Cardiac muscle cell (in vitro differentiated cells and primary cell): ENCODE results near the gene MYO3B. TPM values are rescaled to one million over a fixed set of nuclear protein-coding genes. Genes with fewer than 3 reads are reported as not detected.

ENCODE experiments used
- DNase-seq, 2 donors: peaks; one replicate each; pipeline versions ENCODE4 v3.0.0 to v3.0.0-alpha.2; 2010 to 2017; ENCODE audit warnings: low read depth in 1 of 2, low spot score in 1 of 2
- H3K27ac ChIP-seq: fragments of 200-600 bp; sonication (generic); 2 replicates; pipeline ENCODE4 v1.5.1; 2016
- H3K27me3 ChIP-seq: fragments of 200-600 bp; sonication (generic); 2 replicates; pipeline ENCODE4 v1.6.0; 2016; ENCODE audit warnings: control low read depth
- H3K36me3 ChIP-seq: fragments of 200-600 bp; sonication (generic); 2 replicates; pipeline ENCODE4 v1.5.1; 2016; ENCODE audit warnings: control low read depth
- H3K4me1 ChIP-seq: fragments of 200-600 bp; sonication (generic); 2 replicates; pipeline ENCODE4 v1.8.1; 2017; ENCODE audit warnings: low read depth, mild to moderate bottlenecking, mixed run types
- H3K4me3 ChIP-seq: fragments of 200-600 bp; sonication (generic); 2 replicates; pipeline ENCODE4 v1.5.1; 2016; ENCODE audit warnings: mild to moderate bottlenecking
- H3K9me3 ChIP-seq: fragments of 200-600 bp; sonication (generic); 2 replicates; pipeline ENCODE4 v1.5.1; 2017; ENCODE audit warnings: low read depth, mild to moderate bottlenecking, control low read depth
- CTCF ChIP-seq: IDR thresholded peaks from 2 replicates; pipeline ENCODE4 v1.5.1; 2012; ENCODE audit warnings: low read depth, mild to moderate bottlenecking, low read length
- polyA plus RNA-seq: library from polyadenylated mRNA; unstranded; fragments of >200 nt; fragmentation: Nextera tagmentation; extraction: Ambion mirVana; gene quantifications from 2 replicates; pipeline ENCODE4 v1.2.1, GENCODE V29; 2016
- total RNA-seq: library from RNA; depleted of rRNA; stranded (reverse); fragments of >200 nt; gene quantifications from 2 replicates; pipeline ENCODE4 v1.2.3, GENCODE V29; 2016

MYO3B gene
- total and polyA plus RNA-seq, 2 experiments from 2014 or later, result not detected

- no peak overlapping the region for H3K4me3 ChIP-seq
- no peaks in the 10 kb centered on the region for H3K36me3 ChIP-seq
- H3K27ac ChIP-seq, result no peak overlapping the region
These were observed 143.0 kb downstream of the MYO3B start for GRCh38 chr2:170320948-170321347.

GRCh38 chr2:170321526-170321925 is 143.6 kb downstream of the MYO3B start:
- no peak overlapping the region for H3K4me3 ChIP-seq
- no peaks in the 10 kb centered on the region for H3K4me1 ChIP-seq
- DNase-seq, result no peak
- no peak overlapping the region for H3K27ac ChIP-seq
- H3K27me3 ChIP-seq, result peaks cover 11% of the 10 kb centered on the region
- no peak for TF ChIP-seq CTCF
- no peaks in the 10 kb centered on the region for H3K36me3 ChIP-seq
- no peaks in the 10 kb centered on the region for H3K9me3 ChIP-seq

More at GRCh38 chr2:170320948-170321347, 143.0 kb downstream of the MYO3B start:
- Histone ChIP-seq H3K27me3 (peaks cover 11% of the 10 kb centered on the region), H3K4me1 (no peaks in the 10 kb centered on the region), H3K9me3 (no peaks in the 10 kb centered on the region)
- TF ChIP-seq CTCF, result no peak
- no peak for DNase-seq

GRCh38 chr2:170322140-170322766 is 144.3 kb downstream of the MYO3B start:
- peaks cover 11% of the 10 kb centered on the region for H3K27me3 ChIP-seq
- TF ChIP-seq CTCF, result no peak
- no peaks in the 10 kb centered on the region for H3K4me1 ChIP-seq
- no peak overlapping the region for H3K4me3 ChIP-seq
- H3K9me3 ChIP-seq, result no peaks in the 10 kb centered on the region
- no peaks in the 10 kb centered on the region for H3K36me3 ChIP-seq
- H3K27ac ChIP-seq, result no peak overlapping the region
- DNase-seq, result no peak

GRCh38 chr2:170323743-170324142 is 145.8 kb downstream of the MYO3B start:
- no peak for TF ChIP-seq CTCF
- H3K4me3 ChIP-seq, result no peak overlapping the region

GRCh38 chr2:170324640-170325046 is 146.7 kb downstream of the MYO3B start:
- H3K4me1 ChIP-seq, result no peaks in the 10 kb centered on the region
- H3K36me3 ChIP-seq, result no peaks in the 10 kb centered on the region
- peak; percentile 57 to 67 for DNase-seq
- no peak overlapping the region for H3K4me3 ChIP-seq
- peaks cover 11% of the 10 kb centered on the region for H3K27me3 ChIP-seq
- peak; percentile 73 for TF ChIP-seq CTCF
- H3K27ac ChIP-seq, result no peak overlapping the region
- no peaks in the 10 kb centered on the region for H3K9me3 ChIP-seq

More at GRCh38 chr2:170323743-170324142, 145.8 kb downstream of the MYO3B start:
- DNase-seq, result no peak
- Histone ChIP-seq H3K9me3 (no peaks in the 10 kb centered on the region), H3K36me3 (no peaks in the 10 kb centered on the region), H3K27ac (no peak overlapping the region), H3K27me3 (peaks cover 11% of the 10 kb centered on the region), H3K4me1 (no peaks in the 10 kb centered on the region)
